ENCODE data around the gene TMEM200B. TPM values are rescaled to one million over a fixed set of nuclear protein-coding genes. Genes with fewer than 3 reads are reported as not detected.

TMEM200B gene
- total and polyA plus RNA-seq, 2 experiments from 2014 or later, result 4.9 to 8.7 TPM

DNA sequence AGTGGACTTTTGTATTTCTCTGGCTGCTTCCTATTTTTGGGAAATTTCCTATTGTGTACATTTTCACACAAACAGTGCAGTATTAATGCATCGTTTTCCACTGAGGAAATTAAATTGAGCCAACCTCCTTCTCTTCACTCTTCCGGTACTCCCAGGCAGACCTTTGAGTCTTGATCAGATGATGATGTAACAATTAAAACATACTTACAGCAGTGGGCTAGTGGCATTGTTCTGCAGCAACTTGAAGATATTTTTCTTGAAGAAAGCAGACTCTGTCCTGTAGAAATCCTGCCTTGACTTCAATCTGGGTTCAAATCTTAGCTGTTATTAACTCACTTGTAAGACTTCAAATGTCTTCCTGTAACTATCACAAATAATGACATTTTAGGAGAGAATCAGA, 19.0 kb upstream of the TMEM200B start:
- Histone ChIP-seq H3K79me2 (replicated peaks; ENCODE audit: insufficient read depth) (no peaks in the 10 kb centered on the region), H3K36me3 (ENCODE audit: insufficient read depth) (peaks cover 11% of the 10 kb centered on the region), H3K27me3 (ENCODE audit: insufficient read depth) (no peaks in the 10 kb centered on the region), H3K4me1 (ENCODE audit: insufficient read depth) (no peaks in the 10 kb centered on the region), H3K4me2 (no peak overlapping the region), H3F3A (replicated peaks; ENCODE audit: low read depth) (0 out of 2 replicates have a peak, but pooled peaks cover 3% of the 10 kb centered on the region), H3K9me2 (ENCODE audit: insufficient read depth) (no peaks in the 10 kb centered on the region), H4K20me1 (replicated peaks; ENCODE audit: insufficient read depth) (peaks cover 10% of the 10 kb centered on the region; the same call in 1 of the 2 replicates), H3K4me3 (no peak overlapping the region), H3K27ac (ENCODE audit: low read depth) (peak overlapping the region; percentile 27; the same call in 1 of the 2 replicates), H2AFZ (no peak overlapping the region)
- H3K9me3 Mint-ChIP-seq, result peaks cover 4% of the 10 kb centered on the region; the same call in 1 of the 3 replicates
- H3K36me3 Mint-ChIP-seq (ENCODE audit: low read depth), result peaks cover 47% of the 10 kb centered on the region
- H3K4me1 Mint-ChIP-seq, result no peaks in the 10 kb centered on the region; the same call in 2 of the 3 replicates
- H3K27me3 Mint-ChIP-seq (ENCODE audit: insufficient read depth, low read depth, poor library complexity), result peaks cover 10% of the 10 kb centered on the region
- TF ChIP-seq NANOG (IDR thresholded peaks at IDR 0.05; ENCODE audit: borderline replicate concordance) (no peak), JUNB (IDR thresholded peaks at IDR 0.05; ENCODE audit: unreplicated experiment) (no peak), POLR2AphosphoS5 (IDR thresholded peaks at IDR 0.05; ENCODE audit: low read depth) (no peak), ZNF114 (CRISPR knock-in tag; IDR thresholded peaks at IDR 0.05) (no peak)
- TF ChIP-seq, protein P1, sequence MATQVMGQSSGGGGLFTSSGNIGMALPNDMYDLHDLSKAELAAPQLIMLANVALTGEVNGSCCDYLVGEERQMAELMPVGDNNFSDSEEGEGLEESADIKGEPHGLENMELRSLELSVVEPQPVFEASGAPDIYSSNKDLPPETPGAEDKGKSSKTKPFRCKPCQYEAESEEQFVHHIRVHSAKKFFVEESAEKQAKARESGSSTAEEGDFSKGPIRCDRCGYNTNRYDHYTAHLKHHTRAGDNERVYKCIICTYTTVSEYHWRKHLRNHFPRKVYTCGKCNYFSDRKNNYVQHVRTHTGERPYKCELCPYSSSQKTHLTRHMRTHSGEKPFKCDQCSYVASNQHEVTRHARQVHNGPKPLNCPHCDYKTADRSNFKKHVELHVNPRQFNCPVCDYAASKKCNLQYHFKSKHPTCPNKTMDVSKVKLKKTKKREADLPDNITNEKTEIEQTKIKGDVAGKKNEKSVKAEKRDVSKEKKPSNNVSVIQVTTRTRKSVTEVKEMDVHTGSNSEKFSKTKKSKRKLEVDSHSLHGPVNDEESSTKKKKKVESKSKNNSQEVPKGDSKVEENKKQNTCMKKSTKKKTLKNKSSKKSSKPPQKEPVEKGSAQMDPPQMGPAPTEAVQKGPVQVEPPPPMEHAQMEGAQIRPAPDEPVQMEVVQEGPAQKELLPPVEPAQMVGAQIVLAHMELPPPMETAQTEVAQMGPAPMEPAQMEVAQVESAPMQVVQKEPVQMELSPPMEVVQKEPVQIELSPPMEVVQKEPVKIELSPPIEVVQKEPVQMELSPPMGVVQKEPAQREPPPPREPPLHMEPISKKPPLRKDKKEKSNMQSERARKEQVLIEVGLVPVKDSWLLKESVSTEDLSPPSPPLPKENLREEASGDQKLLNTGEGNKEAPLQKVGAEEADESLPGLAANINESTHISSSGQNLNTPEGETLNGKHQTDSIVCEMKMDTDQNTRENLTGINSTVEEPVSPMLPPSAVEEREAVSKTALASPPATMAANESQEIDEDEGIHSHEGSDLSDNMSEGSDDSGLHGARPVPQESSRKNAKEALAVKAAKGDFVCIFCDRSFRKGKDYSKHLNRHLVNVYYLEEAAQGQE (IDR thresholded peaks at IDR 0.05; ENCODE audit: unreplicated experiment), result no peak
- TF ChIP-seq, protein P2, sequence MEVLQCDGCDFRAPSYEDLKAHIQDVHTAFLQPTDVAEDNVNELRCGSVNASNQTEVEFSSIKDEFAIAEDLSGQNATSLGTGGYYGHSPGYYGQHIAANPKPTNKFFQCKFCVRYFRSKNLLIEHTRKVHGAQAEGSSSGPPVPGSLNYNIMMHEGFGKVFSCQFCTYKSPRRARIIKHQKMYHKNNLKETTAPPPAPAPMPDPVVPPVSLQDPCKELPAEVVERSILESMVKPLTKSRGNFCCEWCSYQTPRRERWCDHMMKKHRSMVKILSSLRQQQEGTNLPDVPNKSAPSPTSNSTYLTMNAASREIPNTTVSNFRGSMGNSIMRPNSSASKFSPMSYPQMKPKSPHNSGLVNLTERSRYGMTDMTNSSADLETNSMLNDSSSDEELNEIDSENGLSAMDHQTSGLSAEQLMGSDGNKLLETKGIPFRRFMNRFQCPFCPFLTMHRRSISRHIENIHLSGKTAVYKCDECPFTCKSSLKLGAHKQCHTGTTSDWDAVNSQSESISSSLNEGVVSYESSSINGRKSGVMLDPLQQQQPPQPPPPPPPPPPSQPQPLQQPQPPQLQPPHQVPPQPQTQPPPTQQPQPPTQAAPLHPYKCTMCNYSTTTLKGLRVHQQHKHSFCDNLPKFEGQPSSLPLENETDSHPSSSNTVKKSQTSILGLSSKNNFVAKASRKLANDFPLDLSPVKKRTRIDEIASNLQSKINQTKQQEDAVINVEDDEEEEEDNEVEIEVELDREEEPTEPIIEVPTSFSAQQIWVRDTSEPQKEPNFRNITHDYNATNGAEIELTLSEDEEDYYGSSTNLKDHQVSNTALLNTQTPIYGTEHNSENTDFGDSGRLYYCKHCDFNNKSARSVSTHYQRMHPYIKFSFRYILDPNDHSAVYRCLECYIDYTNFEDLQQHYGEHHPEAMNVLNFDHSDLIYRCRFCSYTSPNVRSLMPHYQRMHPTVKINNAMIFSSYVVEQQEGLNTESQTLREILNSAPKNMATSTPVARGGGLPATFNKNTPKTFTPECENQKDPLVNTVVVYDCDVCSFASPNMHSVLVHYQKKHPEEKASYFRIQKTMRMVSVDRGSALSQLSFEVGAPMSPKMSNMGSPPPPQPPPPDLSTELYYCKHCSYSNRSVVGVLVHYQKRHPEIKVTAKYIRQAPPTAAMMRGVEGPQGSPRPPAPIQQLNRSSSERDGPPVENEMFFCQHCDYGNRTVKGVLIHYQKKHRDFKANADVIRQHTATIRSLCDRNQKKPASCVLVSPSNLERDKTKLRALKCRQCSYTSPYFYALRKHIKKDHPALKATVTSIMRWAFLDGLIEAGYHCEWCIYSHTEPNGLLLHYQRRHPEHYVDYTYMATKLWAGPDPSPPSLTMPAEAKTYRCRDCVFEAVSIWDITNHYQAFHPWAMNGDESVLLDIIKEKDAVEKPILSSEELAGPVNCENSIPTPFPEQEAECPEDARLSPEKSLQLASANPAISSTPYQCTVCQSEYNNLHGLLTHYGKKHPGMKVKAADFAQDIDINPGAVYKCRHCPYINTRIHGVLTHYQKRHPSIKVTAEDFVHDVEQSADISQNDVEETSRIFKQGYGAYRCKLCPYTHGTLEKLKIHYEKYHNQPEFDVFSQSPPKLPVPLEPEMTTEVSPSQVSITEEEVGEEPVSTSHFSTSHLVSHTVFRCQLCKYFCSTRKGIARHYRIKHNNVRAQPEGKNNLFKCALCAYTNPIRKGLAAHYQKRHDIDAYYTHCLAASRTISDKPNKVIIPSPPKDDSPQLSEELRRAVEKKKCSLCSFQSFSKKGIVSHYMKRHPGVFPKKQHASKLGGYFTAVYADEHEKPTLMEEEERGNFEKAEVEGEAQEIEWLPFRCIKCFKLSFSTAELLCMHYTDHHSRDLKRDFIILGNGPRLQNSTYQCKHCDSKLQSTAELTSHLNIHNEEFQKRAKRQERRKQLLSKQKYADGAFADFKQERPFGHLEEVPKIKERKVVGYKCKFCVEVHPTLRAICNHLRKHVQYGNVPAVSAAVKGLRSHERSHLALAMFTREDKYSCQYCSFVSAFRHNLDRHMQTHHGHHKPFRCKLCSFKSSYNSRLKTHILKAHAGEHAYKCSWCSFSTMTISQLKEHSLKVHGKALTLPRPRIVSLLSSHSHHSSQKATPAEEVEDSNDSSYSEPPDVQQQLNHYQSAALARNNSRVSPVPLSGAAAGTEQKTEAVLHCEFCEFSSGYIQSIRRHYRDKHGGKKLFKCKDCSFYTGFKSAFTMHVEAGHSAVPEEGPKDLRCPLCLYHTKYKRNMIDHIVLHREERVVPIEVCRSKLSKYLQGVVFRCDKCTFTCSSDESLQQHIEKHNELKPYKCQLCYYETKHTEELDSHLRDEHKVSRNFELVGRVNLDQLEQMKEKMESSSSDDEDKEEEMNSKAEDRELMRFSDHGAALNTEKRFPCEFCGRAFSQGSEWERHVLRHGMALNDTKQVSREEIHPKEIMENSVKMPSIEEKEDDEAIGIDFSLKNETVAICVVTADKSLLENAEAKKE (CRISPR knock-in tag; IDR thresholded peaks at IDR 0.05), result no peak
- ATAC-seq, result no peak
- H3K4me3 Mint-ChIP-seq, result no peak overlapping the region
- H3K27ac Mint-ChIP-seq, result no peak overlapping the region
- no peak for DNase-seq (ENCODE audit: low spot score)

All from GM23338 (cell line).